D341Med (cell line): ENCODE results near the gene RPS3.
A peak's percentile ranks its signal among the peaks of the same experiment; 100 is the strongest.

ENCODE experiments used
- DNase-seq: peaks from one replicate; pipeline ENCODE4 v3.0.0; 2012; ENCODE audit warnings: low spot score

Gene RPS3

GRCh38 chr11:75413864-75414263 lies 14.5 kb downstream of the RPS3 start:
- no peak for DNase-seq

- DNase-seq = no peak
These were observed 21.1 kb downstream of the RPS3 start for GRCh38 chr11:75420224-75421034.

GRCh38 chr11:75421035-75421602 lies 21.8 kb downstream of the RPS3 start:
- no peak for DNase-seq

- no peak for DNase-seq
These were observed 22.6 kb downstream of the RPS3 start for GRCh38 chr11:75421902-75422247.

- no peak for DNase-seq
These were observed 23.2 kb downstream of the RPS3 start for GRCh38 chr11:75422248-75423231.

GRCh38 chr11:75423721-75424120 lies 24.4 kb downstream of the RPS3 start:
- no peak for DNase-seq

- no peak for DNase-seq
These were observed 25.1 kb downstream of the RPS3 start for GRCh38 chr11:75424396-75424795.

- no peak for DNase-seq
These were observed 26.1 kb downstream of the RPS3 start for GRCh38 chr11:75425422-75425821.

- no peak for DNase-seq
These were observed 27.4 kb downstream of the RPS3 start for GRCh38 chr11:75426720-75427086.

- DNase-seq = no peak
These were observed 27.9 kb downstream of the RPS3 start for GRCh38 chr11:75427181-75427580.

- peak; percentile 91 for DNase-seq
These were observed 29.0 kb downstream of the RPS3 start for GRCh38 chr11:75428281-75428724.

- DNase-seq = no peak
These were observed 29.8 kb downstream of the RPS3 start for GRCh38 chr11:75428989-75429640.

- DNase-seq = no peak
These were observed 30.3 kb downstream of the RPS3 start for GRCh38 chr11:75429641-75429901.

- DNase-seq = peak; percentile 67
These were observed 30.8 kb downstream of the RPS3 start for GRCh38 chr11:75429902-75430713.

GRCh38 chr11:75430714-75431532 lies 31.6 kb downstream of the RPS3 start:
- DNase-seq = no peak

- DNase-seq = no peak
These were observed 32.5 kb downstream of the RPS3 start for GRCh38 chr11:75431533-75432525.

- DNase-seq = no peak
These were observed 33.6 kb downstream of the RPS3 start, which contains the start of gene KLHL35 for GRCh38 chr11:75432911-75433321. TSS of gene KLHL35 (minus strand) at chr11:75433203. CDS start at chr11:75430629, 2,574 bp downstream.

- no peak for DNase-seq
These were observed 34.1 kb downstream of the RPS3 start for GRCh38 chr11:75433443-75433842.

GRCh38 chr11:75434051-75434450 lies 34.7 kb downstream of the RPS3 start:
- no peak for DNase-seq
